Karpas-422 (cell line): ENCODE results near the gene IQGAP2. TPM values are rescaled to one million over a fixed set of nuclear protein-coding genes. Genes with fewer than 3 reads are reported as not detected.

Source experiments
- DNase-seq: peaks from one replicate; pipeline ENCODE4 v3.0.0-alpha.2; 2015
- H2AFZ ChIP-seq: fragments of 200-600 bp; sonication (generic); 2 replicates; pipeline ENCODE4 v1.6.1; 2014; ENCODE audit warnings: antibody characterized with exemption, low read length, mixed read lengths
- H3K27ac ChIP-seq: fragments of 200-600 bp; sonication (generic); 2 replicates; pipeline ENCODE4 v1.5.1; 2014; ENCODE audit warnings: mild to moderate bottlenecking, low read length, moderate library complexity
- H3K27me3 ChIP-seq: fragments of 200-600 bp; sonication (generic); 2 replicates; pipeline ENCODE4 v1.6.1; 2014; ENCODE audit warnings: low read length, mixed read lengths
- H3K36me3 ChIP-seq: fragments of 200-600 bp; sonication (generic); 2 replicates; pipeline ENCODE4 v1.6.1; 2014; ENCODE audit warnings: low read length, mixed read lengths; ENCODE audit not compliant: insufficient read depth
- H3K4me1 ChIP-seq: fragments of 200-600 bp; sonication (generic); 2 replicates; pipeline ENCODE4 v1.6.1; 2014; ENCODE audit warnings: mild to moderate bottlenecking, low read length, mixed read lengths
- H3K4me2 ChIP-seq: fragments of 200-600 bp; sonication (generic); 2 replicates; pipeline ENCODE4 v1.6.1; 2014; ENCODE audit warnings: low read length, low read depth, mild to moderate bottlenecking; ENCODE audit not compliant: poor library complexity, severe bottlenecking
- H3K4me3 ChIP-seq: fragments of 200-600 bp; sonication (generic); 2 replicates; pipeline ENCODE4 v1.5.1; 2014; ENCODE audit warnings: mild to moderate bottlenecking, antibody characterized with exemption, low read length, mixed read lengths
- H3K79me2 ChIP-seq: fragments of 200-600 bp; sonication (generic); 2 replicates; pipeline ENCODE4 v1.6.1; 2014; ENCODE audit warnings: mild to moderate bottlenecking, low read length, mixed read lengths
- H3K9ac ChIP-seq: fragments of 200-600 bp; sonication (generic); 2 replicates; pipeline ENCODE4 v1.6.0; 2014; ENCODE audit warnings: low read length
- H3K9me2 ChIP-seq: fragments of 200-600 bp; sonication (generic), shearing (Covaris generic); replicated peaks from 2 replicates; pipeline ENCODE4 v1.6.0; 2014; ENCODE audit warnings: mild to moderate bottlenecking, low read length, moderate library complexity; ENCODE audit not compliant: insufficient read depth
- H3K9me3 ChIP-seq: fragments of 300-700, 200-600 bp; sonication (generic); 2 replicates; pipeline ENCODE4 v1.6.1; 2014; ENCODE audit warnings: low read length, mixed read lengths
- H4K20me1 ChIP-seq: fragments of 200-600 bp; sonication (generic); 2 replicates; pipeline ENCODE4 v1.6.1; 2014; ENCODE audit warnings: mild to moderate bottlenecking, antibody characterized with exemption, low read length, low read depth; ENCODE audit not compliant: insufficient read depth
- total RNA-seq: library from RNA; depleted of rRNA; stranded (reverse); fragments of >200 nt; shearing (Covaris generic); gene quantifications from 2 replicates; pipeline ENCODE4 v1.2.3, GENCODE V29; 2014; ENCODE audit warnings: low replicate concordance

Gene IQGAP2
- total RNA-seq, 1 experiment from 2014 or later, result not detected

DNA sequence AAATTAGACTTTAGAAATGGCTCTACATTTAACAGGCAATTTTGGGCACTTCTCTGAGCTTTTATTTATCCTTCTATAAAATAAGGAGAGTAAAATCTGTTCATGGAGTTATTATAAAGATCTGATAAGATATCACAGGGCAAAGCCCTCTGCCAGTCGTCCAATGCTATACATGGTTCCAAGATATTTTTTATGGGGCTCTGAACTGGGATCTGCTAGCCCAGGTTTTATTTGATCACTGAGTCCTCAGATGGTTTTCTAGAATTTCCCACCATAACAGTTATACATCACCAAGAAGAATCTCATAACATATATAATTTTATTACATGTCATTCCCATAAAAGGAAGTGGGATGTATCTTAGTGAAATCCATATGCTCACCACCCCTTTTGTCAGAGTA is 23.2 kb upstream of the IQGAP2 start:
- no peaks in the 10 kb centered on the region for H3K9me2 ChIP-seq

DNA sequence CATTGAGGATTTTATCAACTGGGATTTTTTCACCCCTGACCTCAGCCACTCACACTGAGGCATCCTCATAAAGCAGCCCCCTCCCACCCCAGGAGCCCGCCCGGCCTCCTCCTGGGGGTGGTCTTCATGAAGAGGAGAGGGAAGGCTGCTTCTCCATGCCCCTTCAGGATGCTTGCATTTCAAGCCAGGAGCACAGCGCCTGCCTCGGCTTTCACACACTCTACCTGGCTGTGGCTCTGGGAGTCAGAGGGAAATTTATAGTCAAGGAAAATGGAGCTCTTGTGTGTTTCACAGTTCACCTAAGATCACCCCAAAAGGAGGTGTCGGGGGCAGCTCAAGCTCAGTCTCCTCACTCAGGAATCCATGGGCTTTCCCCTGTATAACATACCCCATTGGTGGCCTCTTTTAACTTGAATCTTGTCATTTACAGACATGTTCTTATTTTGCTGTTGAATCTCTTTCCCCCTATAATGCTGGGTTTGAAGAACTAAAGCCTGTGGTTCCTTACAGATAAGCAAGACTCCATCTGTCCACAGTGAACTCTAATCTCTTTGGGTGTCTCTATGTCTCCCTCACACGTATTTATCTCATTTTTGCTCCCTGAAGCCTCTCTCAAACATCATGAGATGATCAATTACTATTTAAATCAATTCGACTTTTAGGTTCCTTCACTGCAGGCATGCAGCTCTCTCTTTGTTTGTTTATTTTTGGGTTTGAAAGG is 22.6 kb upstream of the IQGAP2 start:
- H3K9me2 ChIP-seq, result no peaks in the 10 kb centered on the region
- no peaks in the 10 kb centered on the region for H3K79me2 ChIP-seq
- no peak overlapping the region for H3K9ac ChIP-seq
- H3K4me2 ChIP-seq, result no peak overlapping the region
- no peaks in the 10 kb centered on the region for H3K4me1 ChIP-seq
- H3K9me3 ChIP-seq, result no peaks in the 10 kb centered on the region
- DNase-seq, result no peak
- no peak overlapping the region for H2AFZ ChIP-seq
- no peaks in the 10 kb centered on the region for H3K27me3 ChIP-seq
- H4K20me1 ChIP-seq, result no peaks in the 10 kb centered on the region
- H3K36me3 ChIP-seq, result no peaks in the 10 kb centered on the region
- no peak overlapping the region for H3K27ac ChIP-seq
- H3K4me3 ChIP-seq, result no peak overlapping the region

More for the DNA sequence above, 23.2 kb upstream of the IQGAP2 start:
- Histone ChIP-seq H3K4me3 (no peak overlapping the region), H3K9ac (no peak overlapping the region), H3K4me2 (no peak overlapping the region), H3K4me1 (no peaks in the 10 kb centered on the region), H2AFZ (no peak overlapping the region), H3K27me3 (no peaks in the 10 kb centered on the region), H3K9me3 (no peaks in the 10 kb centered on the region), H4K20me1 (no peaks in the 10 kb centered on the region), H3K79me2 (no peaks in the 10 kb centered on the region), H3K27ac (no peak overlapping the region), H3K36me3 (no peaks in the 10 kb centered on the region)
- DNase-seq, result no peak

DNA sequence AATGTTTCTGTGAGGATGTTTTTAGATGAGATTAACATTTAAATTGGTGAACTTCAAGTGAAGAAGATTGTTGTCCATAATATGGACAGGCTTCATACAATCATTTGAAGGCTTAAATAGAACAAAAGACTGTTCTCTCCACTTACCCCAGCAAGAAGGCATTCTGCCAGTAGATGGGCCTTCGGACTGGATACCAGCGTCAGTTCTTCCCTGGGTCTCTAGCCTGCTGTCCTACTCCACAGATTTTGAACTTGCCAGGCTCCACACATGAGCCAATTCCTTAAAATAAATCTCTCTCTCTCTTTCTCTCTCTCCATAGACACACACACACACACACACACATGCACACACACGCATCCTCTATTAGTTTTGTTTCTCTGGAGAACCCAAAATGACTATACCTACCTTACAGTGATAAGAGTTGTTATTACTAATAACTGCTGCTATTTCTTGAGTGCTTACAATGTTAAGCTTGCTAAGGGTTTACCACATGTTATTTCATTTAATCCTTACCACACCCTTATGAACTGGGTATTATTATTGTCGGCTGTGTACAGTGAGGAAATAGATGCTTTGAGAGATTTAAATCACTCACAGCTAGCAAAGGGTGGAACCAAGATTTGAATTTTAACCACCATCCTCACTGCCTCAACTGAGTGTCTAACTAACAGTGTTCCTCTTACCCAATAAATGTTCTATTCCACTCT is 19.8 kb upstream of the IQGAP2 start:
- Histone ChIP-seq H3K9ac (no peak overlapping the region), H3K79me2 (no peaks in the 10 kb centered on the region), H4K20me1 (no peaks in the 10 kb centered on the region), H3K9me2 (no peaks in the 10 kb centered on the region), H3K4me1 (no peaks in the 10 kb centered on the region), H3K27me3 (no peaks in the 10 kb centered on the region), H3K9me3 (no peaks in the 10 kb centered on the region), H3K27ac (no peak overlapping the region), H3K4me3 (no peak overlapping the region), H3K4me2 (no peak overlapping the region), H2AFZ (no peak overlapping the region), H3K36me3 (no peaks in the 10 kb centered on the region)
- no peak for DNase-seq

DNA sequence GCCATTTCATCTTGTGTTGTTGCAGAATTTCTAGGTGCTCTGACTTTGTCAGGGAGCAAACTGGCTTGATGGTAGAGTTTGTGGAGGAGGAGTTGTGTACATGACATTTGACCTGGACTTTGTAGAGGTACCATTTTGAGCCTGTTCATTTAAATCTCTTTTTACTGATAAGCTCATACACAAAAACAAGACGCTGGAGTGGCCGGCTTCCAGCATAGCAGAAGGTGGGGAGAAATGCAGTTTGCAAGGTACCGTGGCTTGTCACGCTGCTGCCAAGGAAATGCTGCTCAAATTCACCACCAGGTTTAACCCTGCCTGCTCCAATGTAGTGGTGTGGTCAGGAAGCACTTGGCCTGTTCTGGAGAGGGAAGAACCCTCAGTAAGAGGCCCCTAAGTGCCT is 18.9 kb upstream of the IQGAP2 start:
- no peaks in the 10 kb centered on the region for H3K4me1 ChIP-seq
- no peak overlapping the region for H3K4me3 ChIP-seq
- DNase-seq, result no peak

DNA sequence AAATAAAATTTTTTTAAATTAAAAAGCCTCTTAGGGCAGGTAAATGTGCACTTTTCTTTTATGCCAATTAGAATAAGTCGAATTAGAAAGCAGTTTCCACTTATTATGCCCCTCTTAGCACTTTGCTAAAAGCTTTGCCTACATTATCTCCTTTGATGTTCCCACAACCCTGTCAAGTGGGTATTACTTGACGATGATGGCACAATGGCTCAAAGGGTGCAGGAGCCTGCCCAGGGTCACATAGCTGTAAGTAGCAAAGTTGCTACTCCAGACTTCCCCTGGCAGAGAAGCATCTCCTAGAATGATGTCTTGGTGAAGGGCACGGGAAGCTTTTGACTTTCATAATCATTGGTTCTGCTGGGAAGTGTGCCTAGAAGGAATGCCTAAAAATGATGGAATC is 18.4 kb upstream of the IQGAP2 start:
- Histone ChIP-seq H3K9me3 (no peaks in the 10 kb centered on the region), H3K79me2 (no peaks in the 10 kb centered on the region), H3K36me3 (no peaks in the 10 kb centered on the region), H3K4me2 (no peak overlapping the region), H3K27me3 (no peaks in the 10 kb centered on the region), H2AFZ (no peak overlapping the region), H3K9me2 (no peaks in the 10 kb centered on the region), H3K4me1 (no peaks in the 10 kb centered on the region), H3K9ac (no peak overlapping the region), H4K20me1 (no peaks in the 10 kb centered on the region), H3K4me3 (no peak overlapping the region), H3K27ac (no peak overlapping the region)
- no peak for DNase-seq

More for the DNA sequence above, 18.9 kb upstream of the IQGAP2 start:
- H3K27ac ChIP-seq, result no peak overlapping the region
- no peaks in the 10 kb centered on the region for H3K9me3 ChIP-seq
- H3K79me2 ChIP-seq, result no peaks in the 10 kb centered on the region
- no peaks in the 10 kb centered on the region for H4K20me1 ChIP-seq
- H2AFZ ChIP-seq, result no peak overlapping the region
- H3K4me2 ChIP-seq, result no peak overlapping the region
- H3K9ac ChIP-seq, result no peak overlapping the region
- H3K36me3 ChIP-seq, result no peaks in the 10 kb centered on the region
- H3K27me3 ChIP-seq, result no peaks in the 10 kb centered on the region
- no peaks in the 10 kb centered on the region for H3K9me2 ChIP-seq

DNA sequence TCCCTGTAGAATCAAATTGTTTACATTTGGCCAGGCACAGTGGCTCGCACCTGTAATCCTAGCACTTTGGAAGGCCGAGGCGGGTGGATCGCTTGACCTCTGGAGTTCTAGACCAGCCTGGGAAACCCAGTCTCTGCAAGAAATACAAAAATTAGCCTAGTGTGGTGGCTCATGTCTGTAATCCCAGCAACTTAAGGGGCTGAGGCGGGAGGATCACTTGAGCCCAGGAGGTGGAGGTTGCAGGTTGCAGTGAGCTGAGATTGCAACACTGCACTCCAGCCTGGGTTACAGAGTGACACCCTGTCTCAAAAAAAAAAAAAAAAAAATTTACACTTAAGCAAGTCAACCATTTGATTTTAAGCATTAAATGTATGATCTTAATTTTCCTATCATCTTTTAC is 17.5 kb upstream of the IQGAP2 start:
- Histone ChIP-seq H3K4me2 (no peak overlapping the region), H2AFZ (no peak overlapping the region)

DNA sequence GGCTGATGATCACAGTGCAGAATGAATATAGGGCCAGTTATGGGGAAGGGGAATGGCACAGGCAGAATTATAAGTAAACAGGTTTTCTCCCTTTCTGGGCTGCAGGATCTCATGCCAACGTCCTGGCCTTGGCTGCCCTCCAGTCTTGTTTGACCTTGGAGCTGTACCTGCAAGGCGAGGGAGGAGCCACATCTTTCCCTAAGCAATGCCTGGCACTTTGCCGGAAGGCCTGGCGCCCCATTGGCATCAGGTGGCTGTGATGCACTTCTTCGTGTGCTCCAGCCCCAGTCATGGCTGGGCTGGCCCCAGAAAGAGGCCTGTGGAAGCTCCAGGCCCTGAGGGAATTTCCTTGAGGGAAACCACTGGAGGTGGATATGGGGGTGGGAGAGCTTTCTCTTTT is 16.7 kb upstream of the IQGAP2 start:
- H3K9ac ChIP-seq, result no peak overlapping the region
- no peak overlapping the region for H3K4me2 ChIP-seq
- H3K27me3 ChIP-seq, result no peaks in the 10 kb centered on the region
- no peak overlapping the region for H2AFZ ChIP-seq
- H3K36me3 ChIP-seq, result no peaks in the 10 kb centered on the region
- H3K9me3 ChIP-seq, result no peaks in the 10 kb centered on the region
- H3K9me2 ChIP-seq, result no peaks in the 10 kb centered on the region
- H3K27ac ChIP-seq, result no peak overlapping the region
- H4K20me1 ChIP-seq, result no peaks in the 10 kb centered on the region
- no peak overlapping the region for H3K4me3 ChIP-seq
- no peak for DNase-seq
- no peaks in the 10 kb centered on the region for H3K4me1 ChIP-seq
- no peaks in the 10 kb centered on the region for H3K79me2 ChIP-seq

More for the DNA sequence above, 17.5 kb upstream of the IQGAP2 start:
- H3K36me3 ChIP-seq, result no peaks in the 10 kb centered on the region
- H3K4me3 ChIP-seq, result no peak overlapping the region
- H3K79me2 ChIP-seq, result no peaks in the 10 kb centered on the region
- H3K27me3 ChIP-seq, result no peaks in the 10 kb centered on the region
- H3K9me2 ChIP-seq, result no peaks in the 10 kb centered on the region
- DNase-seq, result no peak
- no peaks in the 10 kb centered on the region for H3K4me1 ChIP-seq
- no peaks in the 10 kb centered on the region for H4K20me1 ChIP-seq
- no peak overlapping the region for H3K27ac ChIP-seq
- no peaks in the 10 kb centered on the region for H3K9me3 ChIP-seq
- H3K9ac ChIP-seq, result no peak overlapping the region

DNA sequence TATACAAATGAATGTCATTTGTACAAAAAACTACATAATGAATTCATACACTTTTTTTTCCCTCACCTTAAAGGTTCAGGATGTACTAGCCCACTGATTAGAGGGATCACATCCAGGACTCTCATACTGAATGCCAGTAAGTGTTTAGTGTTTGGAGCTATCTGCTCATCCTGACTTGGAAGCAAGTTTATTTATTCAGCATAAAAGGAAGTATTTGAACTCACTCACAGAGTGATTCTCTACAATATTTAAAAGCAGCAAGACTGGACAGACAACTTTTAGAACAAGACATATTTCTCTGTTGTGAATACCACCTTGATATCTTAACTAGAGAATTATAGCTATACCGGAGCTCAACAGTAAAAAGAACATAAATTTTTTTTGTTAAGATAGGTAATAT is 14.8 kb upstream of the IQGAP2 start:
- Histone ChIP-seq H3K9me3 (no peaks in the 10 kb centered on the region), H2AFZ (no peak overlapping the region), H4K20me1 (no peaks in the 10 kb centered on the region), H3K27me3 (no peaks in the 10 kb centered on the region), H3K4me2 (no peak overlapping the region), H3K4me1 (no peaks in the 10 kb centered on the region), H3K36me3 (no peaks in the 10 kb centered on the region), H3K9me2 (no peaks in the 10 kb centered on the region), H3K9ac (no peak overlapping the region), H3K27ac (no peak overlapping the region), H3K4me3 (no peak overlapping the region), H3K79me2 (no peaks in the 10 kb centered on the region)
- no peak for DNase-seq
